Right lobe of liver (tissue), 6 donors: Measurements from ENCODE around the gene APLP2. TPM values are rescaled to one million over a fixed set of nuclear protein-coding genes. Genes with fewer than 3 reads are reported as not detected.

Experiments
- ATAC-seq, 4 donors: fragments of 200-7000 bp; cut with Tn5 transposase; one replicate each; pipeline ENCODE4 v1.9.1; 2020; ENCODE audit warnings: mild to moderate bottlenecking in 4 of 4, moderate library complexity in 4 of 4
- DNase-seq, 3 donors: peaks; one replicate each; pipeline ENCODE4 v3.0.0-alpha.2; 2020
- H3K27ac ChIP-seq, 3 donors: fragments of 200-600 bp; one replicate each; pipeline ENCODE4 v1.8.0; 2022
- H3K27me3 ChIP-seq, 2 donors: fragments of 200-600 bp; one replicate each; pipeline ENCODE4 v1.8.0; 2022
- H3K36me3 ChIP-seq, 4 donors: fragments of 200-600 bp; sonication (generic) in 1 of 4; one replicate each; pipeline versions ENCODE4 v1.5.1 to v1.8.0; 2017 to 2022; ENCODE audit warnings: control low read depth in 1 of 4
- H3K4me1 ChIP-seq, 4 donors: fragments of 200-600 bp; sonication (generic) in 1 of 4; one replicate each; pipeline versions ENCODE4 v1.5.1 to v1.8.0; 2017 to 2022; ENCODE audit warnings: control low read depth in 1 of 4
- H3K4me3 ChIP-seq, 3 donors: fragments of 200-600 bp; one replicate each; pipeline ENCODE4 v1.8.0; 2022
- H3K9me3 ChIP-seq, 4 donors: fragments of 200-600 bp; sonication (generic) in 1 of 4; one replicate each; pipeline versions ENCODE4 v1.5.1 to v1.8.0; 2017 to 2022; ENCODE audit warnings: control low read depth in 1 of 4
- POLR2A ChIP-seq: fragments of 450-650 bp; IDR thresholded peaks from one replicate; pipeline ENCODE4 v1.6.1; 2017; ENCODE audit warnings: antibody characterized with exemption, mild to moderate bottlenecking
- WGBS: methylation state at CpG from one replicate; pipeline ENCODE4 v1.1.6; 2018; ENCODE audit warnings: low coverage, low lambda C conversion rate; ENCODE audit not compliant: insufficient coverage; ENCODE audit errors: missing lambda C conversion rate; 5-methylcytosine and 5-hydroxymethylcytosine counted together
- intact Hi-C, 2 donors: fragments of 100-400 bp; cut with DNase I; formaldehyde crosslinking; loops; one replicate each; pipeline versions ENCODE4 v1.11.2 to v1.14.1; 2022
- total RNA-seq, 6 experiments: library from RNA; depleted of rRNA in 2 of 6; stranded (reverse); fragments of >200 nt in 2 of 6; fragmentation: NEBNext Ultra II Directional in 3 of 6; extraction: Animal tissue kit (Norgen Biotek cat#: 25700) in 3 of 6; gene quantifications; one replicate each; pipeline versions ENCODE4 v1.1.0 to v1.2.4, GENCODE V29; 2016 to 2023
- TF ChIP-seq, protein P1 (sequence below), 4 donors: fragments of 200-600 bp in 3 of 4; fragments of 450-650 bp in 1 of 4; IDR thresholded peaks; one replicate each; pipeline versions ENCODE4 v1.5.1 to v1.8.0; 2016 to 2022; ENCODE audit warnings: antibody characterized with exemption in 4 of 4, mild to moderate bottlenecking in 2 of 4
- donor health status: DM: no; HTN: yes; CAD: no.
- donor health status: DM: no; HTN: no; CAD: no.
- donor health status: DM: no; HTN: no; CAD: no.
- donor health status: DM: no; HTN: yes; CAD: no.
- donor health status: DM: no; HTN: yes; CAD: no.

The APLP2 gene
- total RNA-seq, 6 experiments from 2014 or later, result 184 to 255 (median 252) TPM

DNA sequence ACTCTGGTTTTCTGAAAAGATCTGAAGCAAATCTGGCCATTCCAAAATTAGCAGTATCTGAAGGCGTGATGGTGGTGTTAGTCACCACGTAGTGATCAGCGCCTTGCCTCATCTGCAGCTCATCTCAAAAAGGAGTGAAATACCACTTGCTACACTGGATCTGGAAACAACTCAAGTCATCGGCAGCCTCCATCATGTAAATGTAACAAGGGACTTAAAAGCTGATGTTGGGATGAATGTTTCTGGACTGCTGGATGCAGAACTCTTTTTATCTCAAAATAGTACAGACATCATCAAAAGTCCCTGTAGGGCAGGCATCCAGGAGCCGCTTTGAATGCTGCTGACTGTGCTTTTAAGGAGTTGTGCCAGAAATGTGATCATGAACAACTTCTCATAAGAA, 14.1 kb upstream of the APLP2 start:
- ATAC-seq (no peak), DNase-seq (no peak)
- intact Hi-C loops, result no loop called here
- Histone ChIP-seq H3K36me3 (no peaks in the 10 kb centered on the region), H3K27me3 (no peaks in the 10 kb centered on the region), H3K4me3 (no peak overlapping the region), H3K27ac (no peak overlapping the region), H3K9me3 (no peaks in the 10 kb centered on the region), H3K4me1 (no peaks in the 10 kb centered on the region)
- WGBS, result 11% methylated on average over 1 of the region's 5 CpGs
- no peak for TF ChIP-seq POLR2A
- TF ChIP-seq, protein P1, sequence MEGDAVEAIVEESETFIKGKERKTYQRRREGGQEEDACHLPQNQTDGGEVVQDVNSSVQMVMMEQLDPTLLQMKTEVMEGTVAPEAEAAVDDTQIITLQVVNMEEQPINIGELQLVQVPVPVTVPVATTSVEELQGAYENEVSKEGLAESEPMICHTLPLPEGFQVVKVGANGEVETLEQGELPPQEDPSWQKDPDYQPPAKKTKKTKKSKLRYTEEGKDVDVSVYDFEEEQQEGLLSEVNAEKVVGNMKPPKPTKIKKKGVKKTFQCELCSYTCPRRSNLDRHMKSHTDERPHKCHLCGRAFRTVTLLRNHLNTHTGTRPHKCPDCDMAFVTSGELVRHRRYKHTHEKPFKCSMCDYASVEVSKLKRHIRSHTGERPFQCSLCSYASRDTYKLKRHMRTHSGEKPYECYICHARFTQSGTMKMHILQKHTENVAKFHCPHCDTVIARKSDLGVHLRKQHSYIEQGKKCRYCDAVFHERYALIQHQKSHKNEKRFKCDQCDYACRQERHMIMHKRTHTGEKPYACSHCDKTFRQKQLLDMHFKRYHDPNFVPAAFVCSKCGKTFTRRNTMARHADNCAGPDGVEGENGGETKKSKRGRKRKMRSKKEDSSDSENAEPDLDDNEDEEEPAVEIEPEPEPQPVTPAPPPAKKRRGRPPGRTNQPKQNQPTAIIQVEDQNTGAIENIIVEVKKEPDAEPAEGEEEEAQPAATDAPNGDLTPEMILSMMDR (IDR thresholded peaks at IDR 0.05), result no peak

DNA sequence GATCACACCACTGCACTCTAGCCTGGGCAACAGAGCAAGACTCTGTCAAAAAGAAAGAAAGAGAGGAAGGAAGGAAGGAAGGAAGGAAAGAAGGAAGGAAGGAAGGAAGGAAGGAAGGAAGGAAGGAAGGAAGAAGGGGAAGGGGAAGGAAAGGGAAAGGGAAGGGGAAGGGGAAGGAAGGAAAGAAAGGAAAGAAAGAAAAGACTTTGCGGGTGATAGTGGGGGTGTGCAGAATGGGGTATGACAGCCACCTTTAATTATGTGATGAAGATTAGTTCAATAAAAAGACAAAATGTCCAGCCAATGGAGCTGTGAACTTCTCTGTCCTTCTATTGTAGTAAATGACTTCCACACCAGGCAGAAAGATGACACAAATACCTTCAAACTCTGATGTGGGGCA, 8.7 kb upstream of the APLP2 start:
- intact Hi-C loops, result loop anchor here in 1 of 2 donors (10.0 kb wide), 1 partner anchor 56 kb away; the partner anchor contains the start of gene PRDM10
- no peak for DNase-seq
- no peaks in the 10 kb centered on the region for H3K27me3 ChIP-seq
- no peak overlapping the region for H3K27ac ChIP-seq
- 100% methylated on average over 1 of the region's 1 CpG for WGBS
- H3K4me3 ChIP-seq, result no peak overlapping the region
- no peaks in the 10 kb centered on the region for H3K36me3 ChIP-seq
- ATAC-seq, result no peak
- H3K9me3 ChIP-seq, result no peaks in the 10 kb centered on the region
- no peak for TF ChIP-seq POLR2A
- peaks cover 0 to 1% (median 0%) of the 10 kb centered on the region in 4 donors for H3K4me1 ChIP-seq

DNA sequence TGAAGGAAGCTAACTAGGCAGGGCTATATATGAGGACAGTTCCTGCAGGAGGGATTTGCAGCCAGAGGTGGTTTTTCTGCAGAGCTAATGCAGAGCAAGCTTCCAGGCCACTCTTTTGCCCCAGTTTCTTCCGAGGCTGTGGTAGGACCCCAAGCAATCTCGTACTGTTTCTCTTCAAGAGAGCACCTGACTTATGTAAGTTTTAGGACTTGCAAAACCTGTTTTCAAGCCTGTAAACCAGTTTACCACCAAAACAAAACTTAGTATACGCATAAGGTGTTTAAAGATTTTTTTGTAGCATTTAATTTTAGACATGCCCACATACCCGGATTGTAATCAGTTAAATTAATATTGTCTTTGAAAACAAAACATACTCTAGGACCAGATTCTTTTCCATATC, 7.7 kb upstream of the APLP2 start:
- DNase-seq (no peak), ATAC-seq (no peak)
- TF ChIP-seq POLR2A, result no peak
- TF ChIP-seq, protein P1 (IDR thresholded peaks at IDR 0.05), result no peak
- WGBS, result 63% methylated on average over 4 of the region's 4 CpGs
- Histone ChIP-seq H3K9me3 (no peaks in the 10 kb centered on the region), H3K4me1 (peaks cover 0 to 10% (median 0%) of the 10 kb centered on the region in 4 donors), H3K27ac (no peak overlapping the region), H3K36me3 (no peaks in the 10 kb centered on the region), H3K27me3 (no peaks in the 10 kb centered on the region), H3K4me3 (no peak overlapping the region)
- intact Hi-C loops, result loop anchor here in 1 of 2 donors (10.0 kb wide), 1 partner anchor 57 kb away; the partner anchor contains the start of gene PRDM10

DNA sequence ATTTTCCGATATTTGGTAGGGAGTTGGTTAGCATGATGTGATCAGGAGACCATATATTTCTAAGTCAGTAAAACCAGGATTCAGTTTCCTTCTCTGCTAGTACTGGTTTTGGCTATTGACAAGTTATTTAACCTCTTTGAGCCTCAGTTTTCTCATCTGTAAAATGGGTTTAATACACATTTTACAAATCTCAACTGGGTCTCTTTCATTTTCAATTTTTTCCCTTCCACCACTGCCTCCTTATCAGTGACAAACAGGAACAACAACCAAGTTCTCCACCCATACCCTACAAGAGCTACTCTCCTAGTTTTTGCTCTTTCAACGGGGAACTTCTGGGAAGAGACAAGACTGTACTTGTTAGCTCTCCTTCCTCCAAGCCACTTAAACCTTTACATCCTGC, 6.2 kb upstream of the APLP2 start:
- no peak overlapping the region for H3K27ac ChIP-seq
- intact Hi-C loops, result loop anchor here in 1 of 2 donors (10.0 kb wide), 1 partner anchor 59 kb away; the partner anchor contains the start of gene PRDM10
- no peak overlapping the region for H3K4me3 ChIP-seq
- H3K36me3 ChIP-seq, result no peaks in the 10 kb centered on the region
- 79% methylated on average over 2 of the region's 2 CpGs for WGBS
- no peaks in the 10 kb centered on the region for H3K27me3 ChIP-seq
- no peak for DNase-seq
- ATAC-seq, result no peak
- H3K9me3 ChIP-seq, result no peaks in the 10 kb centered on the region
- peaks cover 0 to 18% (median 0%) of the 10 kb centered on the region in 4 donors for H3K4me1 ChIP-seq
- no peak for TF ChIP-seq POLR2A
- TF ChIP-seq, protein P1 (IDR thresholded peaks at IDR 0.05), result no peak

DNA sequence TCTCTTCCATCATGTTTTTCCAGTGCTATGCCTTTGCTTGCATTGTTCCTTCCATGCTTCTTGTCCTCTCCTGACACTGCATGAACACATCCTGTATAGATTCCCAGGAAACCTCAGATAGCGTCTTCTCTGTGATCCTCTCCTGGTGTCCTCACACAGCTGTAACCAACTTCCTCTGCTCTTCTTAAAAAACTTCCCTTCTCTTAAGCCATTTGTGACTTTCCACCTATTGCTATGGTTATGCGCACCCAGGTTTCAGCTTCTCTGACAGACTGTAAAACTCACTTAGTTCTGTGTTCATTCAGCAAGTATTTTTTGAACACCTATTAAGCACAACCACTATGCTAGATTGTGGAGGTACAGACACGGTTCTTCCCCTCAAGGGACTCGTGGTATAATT, 5.1 kb upstream of the APLP2 start:
- 61% methylated on average over 3 of the region's 4 CpGs for WGBS

More for the DNA sequence above, 5.1 kb upstream of the APLP2 start:
- intact Hi-C loops, result loop anchor here in 1 of 2 donors (10.0 kb wide), 1 partner anchor 60 kb away; the partner anchor contains the start of gene PRDM10
- Histone ChIP-seq H3K27ac (no peak overlapping the region), H3K27me3 (no peaks in the 10 kb centered on the region), H3K4me1 (peaks cover 0 to 20% (median 0%) of the 10 kb centered on the region in 4 donors), H3K36me3 (no peaks in the 10 kb centered on the region), H3K4me3 (no peak overlapping the region), H3K9me3 (no peaks in the 10 kb centered on the region)
- no peak for DNase-seq
- no peak for ATAC-seq
- TF ChIP-seq, protein P1 (IDR thresholded peaks at IDR 0.05), result no peak
- TF ChIP-seq POLR2A, result no peak
